DND-41 (cell line): ENCODE measurements around the gene TMEM127.

ENCODE experiments used
- EZH2 ChIP-seq: IDR thresholded peaks from 3 replicates; pipeline ENCODE4 v1.6.1; 2012; ENCODE audit warnings: borderline replicate concordance, low read depth, mild to moderate bottlenecking, moderate library complexity, low read length, inconsistent platforms; ENCODE audit not compliant: severe bottlenecking
- TF ChIP-seq, protein P1 (sequence below): IDR thresholded peaks from 2 replicates; pipeline ENCODE4 v1.5.1; 2012; ENCODE audit warnings: borderline replicate concordance, low read length, moderate library complexity, mild to moderate bottlenecking; ENCODE audit not compliant: poor library complexity, severe bottlenecking; ENCODE audit errors: extremely low read depth

DNA sequence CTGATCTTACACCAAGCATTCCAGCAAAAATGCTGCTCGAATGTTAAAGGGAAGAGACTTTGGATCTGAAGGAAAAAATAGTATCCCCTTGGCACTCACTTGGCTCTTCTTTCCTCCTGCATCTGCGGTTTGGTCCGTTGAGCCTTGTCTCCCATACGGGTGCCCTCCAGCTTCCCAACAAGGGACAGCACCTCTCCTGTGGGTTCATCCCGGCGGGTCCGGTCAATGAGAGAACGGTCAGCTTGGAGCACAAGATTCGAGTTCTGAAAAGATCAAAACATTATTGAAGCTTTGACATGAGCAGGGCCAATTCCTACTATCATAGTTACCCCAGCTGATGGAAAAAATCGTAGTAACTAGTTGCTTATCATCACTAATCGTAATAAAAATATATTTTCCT lies 38.8 kb upstream of the TMEM127 start:
- TF ChIP-seq EZH2, result no peak
- TF ChIP-seq, protein P1, sequence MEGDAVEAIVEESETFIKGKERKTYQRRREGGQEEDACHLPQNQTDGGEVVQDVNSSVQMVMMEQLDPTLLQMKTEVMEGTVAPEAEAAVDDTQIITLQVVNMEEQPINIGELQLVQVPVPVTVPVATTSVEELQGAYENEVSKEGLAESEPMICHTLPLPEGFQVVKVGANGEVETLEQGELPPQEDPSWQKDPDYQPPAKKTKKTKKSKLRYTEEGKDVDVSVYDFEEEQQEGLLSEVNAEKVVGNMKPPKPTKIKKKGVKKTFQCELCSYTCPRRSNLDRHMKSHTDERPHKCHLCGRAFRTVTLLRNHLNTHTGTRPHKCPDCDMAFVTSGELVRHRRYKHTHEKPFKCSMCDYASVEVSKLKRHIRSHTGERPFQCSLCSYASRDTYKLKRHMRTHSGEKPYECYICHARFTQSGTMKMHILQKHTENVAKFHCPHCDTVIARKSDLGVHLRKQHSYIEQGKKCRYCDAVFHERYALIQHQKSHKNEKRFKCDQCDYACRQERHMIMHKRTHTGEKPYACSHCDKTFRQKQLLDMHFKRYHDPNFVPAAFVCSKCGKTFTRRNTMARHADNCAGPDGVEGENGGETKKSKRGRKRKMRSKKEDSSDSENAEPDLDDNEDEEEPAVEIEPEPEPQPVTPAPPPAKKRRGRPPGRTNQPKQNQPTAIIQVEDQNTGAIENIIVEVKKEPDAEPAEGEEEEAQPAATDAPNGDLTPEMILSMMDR, result no peak
